ENCODE measurements around the gene RASSF8. TPM values are rescaled to one million over a fixed set of nuclear protein-coding genes. Genes with fewer than 3 reads are reported as not detected.

The RASSF8 gene
- total RNA-seq, 2 experiments from 2014 or later = not detected

- H2AFZ ChIP-seq (ENCODE audit: low read length) = no peak overlapping the region
- BruUV-seq (replicated peaks) = no TSS peak
- ChIA-PET POLR2A (no interaction called here), CTCF (ENCODE audit: unreplicated experiment) (no interaction called here)
- H3K27ac ChIP-seq (ENCODE audit: low read depth, low read length, poor library complexity, severe bottlenecking) = no peak overlapping the region
- no peak overlapping the region for H3K4me2 ChIP-seq (ENCODE audit: low read length)
- no peaks in the 10 kb centered on the region for H3K79me2 ChIP-seq (ENCODE audit: insufficient read depth, low read depth, low read length)
- no peak for DNase-seq (ENCODE audit: low spot score)
- H3K4me3 ChIP-seq (ENCODE audit: low read depth, low read length, poor library complexity, severe bottlenecking) = no peak overlapping the region
- no peaks in the 10 kb centered on the region for H3K4me1 ChIP-seq (ENCODE audit: insufficient read depth, low read length, poor library complexity, severe bottlenecking)
- no peaks in the 10 kb centered on the region for H4K20me1 ChIP-seq (ENCODE audit: insufficient read depth, low read length)
- no peaks in the 10 kb centered on the region for H3K9me2 ChIP-seq (ENCODE audit: insufficient read depth, low read length)
- TF ChIP-seq EZH2phosphoT487 (IDR thresholded peaks at IDR 0.05; ENCODE audit: borderline replicate concordance, low read depth, low read length) = no peak
- no peak for TF ChIP-seq CTCF (conservative IDR thresholded peaks at IDR 0.05; ENCODE audit: low read length)
- intact Hi-C loops (cut with micrococcal nuclease; ENCODE audit: unreplicated experiment) = no loop called here
- no peaks in the 10 kb centered on the region for H3K9me3 ChIP-seq (ENCODE audit: low read length)
- H3K36me3 ChIP-seq (ENCODE audit: insufficient read depth, low read length) = no peaks in the 10 kb centered on the region
Measured at GRCh38 chr12:25939606-25940005, 18.9 kb upstream of the RASSF8 start.

- no peak for DNase-seq (ENCODE audit: low spot score)
- CTCF ChIA-PET (ENCODE audit: unreplicated experiment) = interaction anchor here (0.6 kb wide), 1 partner anchor 195 kb away, joined by 3 read pairs; no protein-coding TSS in a partner anchor
- no TSS peak for BruUV-seq (replicated peaks)
- H3K4me3 ChIP-seq (ENCODE audit: low read depth, low read length, poor library complexity, severe bottlenecking) = no peak overlapping the region
- H3K27ac ChIP-seq (ENCODE audit: low read depth, low read length, poor library complexity, severe bottlenecking) = no peak overlapping the region
- no peak overlapping the region for H3K4me2 ChIP-seq (ENCODE audit: low read length)
- no peaks in the 10 kb centered on the region for H3K9me3 ChIP-seq (ENCODE audit: low read length)
- H3K9me2 ChIP-seq (ENCODE audit: insufficient read depth, low read length) = no peaks in the 10 kb centered on the region
- H3K4me1 ChIP-seq (ENCODE audit: insufficient read depth, low read length, poor library complexity, severe bottlenecking) = no peaks in the 10 kb centered on the region
- H3K36me3 ChIP-seq (ENCODE audit: insufficient read depth, low read length) = no peaks in the 10 kb centered on the region
- TF ChIP-seq EZH2phosphoT487 (IDR thresholded peaks at IDR 0.05; ENCODE audit: borderline replicate concordance, low read depth, low read length) (no peak), CTCF (conservative IDR thresholded peaks at IDR 0.05; ENCODE audit: low read length) (no peak)
- no peaks in the 10 kb centered on the region for H3K79me2 ChIP-seq (ENCODE audit: insufficient read depth, low read depth, low read length)
- intact Hi-C loops (cut with micrococcal nuclease; ENCODE audit: unreplicated experiment) = no loop called here
- POLR2A ChIA-PET = no interaction called here
- no peak overlapping the region for H2AFZ ChIP-seq (ENCODE audit: low read length)
- no peaks in the 10 kb centered on the region for H4K20me1 ChIP-seq (ENCODE audit: insufficient read depth, low read length)
Measured at GRCh38 chr12:25940886-25941285, 17.6 kb upstream of the RASSF8 start.

- ChIA-PET POLR2A (no interaction called here), CTCF (ENCODE audit: unreplicated experiment) (no interaction called here)
- H3K9me3 ChIP-seq (ENCODE audit: low read length) = no peaks in the 10 kb centered on the region
- no peaks in the 10 kb centered on the region for H3K4me1 ChIP-seq (ENCODE audit: insufficient read depth, low read length, poor library complexity, severe bottlenecking)
- no peaks in the 10 kb centered on the region for H3K79me2 ChIP-seq (ENCODE audit: insufficient read depth, low read depth, low read length)
- H3K36me3 ChIP-seq (ENCODE audit: insufficient read depth, low read length) = no peaks in the 10 kb centered on the region
- no peaks in the 10 kb centered on the region for H4K20me1 ChIP-seq (ENCODE audit: insufficient read depth, low read length)
- BruUV-seq (replicated peaks) = no TSS peak
- TF ChIP-seq CTCF (conservative IDR thresholded peaks at IDR 0.05; ENCODE audit: low read length) (no peak), EZH2phosphoT487 (IDR thresholded peaks at IDR 0.05; ENCODE audit: borderline replicate concordance, low read depth, low read length) (no peak)
- no peak overlapping the region for H3K4me3 ChIP-seq (ENCODE audit: low read depth, low read length, poor library complexity, severe bottlenecking)
- H3K4me2 ChIP-seq (ENCODE audit: low read length) = no peak overlapping the region
- DNase-seq (ENCODE audit: low spot score) = no peak
- no peaks in the 10 kb centered on the region for H3K9me2 ChIP-seq (ENCODE audit: insufficient read depth, low read length)
- no peak overlapping the region for H3K27ac ChIP-seq (ENCODE audit: low read depth, low read length, poor library complexity, severe bottlenecking)
- H2AFZ ChIP-seq (ENCODE audit: low read length) = no peak overlapping the region
- intact Hi-C loops (cut with micrococcal nuclease; ENCODE audit: unreplicated experiment) = no loop called here
Measured at GRCh38 chr12:25942709-25943108, 15.8 kb upstream of the RASSF8 start.

Data from OCI-LY7 (cell line).